B cell (primary cell): ENCODE measurements around the gene RALGAPA2. TPM values are rescaled to one million over a fixed set of nuclear protein-coding genes. Genes with fewer than 3 reads are reported as not detected.

Experiments
- ATAC-seq: fragments of 200-7000 bp; cut with Tn5 transposase; one replicate; pipeline ENCODE4 v1.10.0; 2021; ENCODE audit warnings: low read depth, mild to moderate bottlenecking, moderate number of reproducible peaks, moderate library complexity
- CTCF ChIA-PET: fragments of 350-600 bp; sonication (Branson Sonifier 250); formaldehyde crosslinking; loops from one replicate; lab custom pipeline; 2021; ENCODE audit warnings: antibody characterized with exemption, inconsistent platforms; lab: Charles Lee
- POLR2A ChIA-PET: fragments of 350-600 bp; sonication (Branson Sonifier 250); formaldehyde crosslinking; loops from one replicate; lab custom pipeline; 2021; ENCODE audit warnings: antibody characterized with exemption; lab: Charles Lee
- DNase-seq: peaks from one replicate; pipeline ENCODE4 v3.0.0; 2013
- H2AFZ ChIP-seq: 2 replicates; pipeline ENCODE4 v1.6.1; 2012; ENCODE audit warnings: mild to moderate bottlenecking, low read depth, low read length; ENCODE audit not compliant: insufficient read depth, poor library complexity, severe bottlenecking
- H3K27ac ChIP-seq, 2 donors: 1 replicate in 1 of 2; 2 replicates in 1 of 2; pipeline ENCODE4 v1.5.1; 2012 to 2013; ENCODE audit warnings: low read length in 2 of 2, mild to moderate bottlenecking in 2 of 2, moderate library complexity in 1 of 2
- H3K27me3 ChIP-seq, 4 experiments: fragments of 200-600 bp in 1 of 4; sonication (generic) in 1 of 4; replicated peaks in 1 of 4; 1 replicate in 2 of 4; 2 replicates in 2 of 4; pipeline versions ENCODE4 v1.6.1 to v1.7.0; 2013 to 2016; ENCODE audit warnings: low read length in 3 of 4, mild to moderate bottlenecking in 2 of 4, mixed read lengths in 1 of 4, moderate library complexity in 1 of 4; ENCODE audit not compliant: insufficient read depth in 4 of 4, control insufficient read depth in 3 of 4; ENCODE audit errors: control extremely low read depth in 1 of 4
- H3K36me3 ChIP-seq, 2 experiments: replicated peaks in 1 of 2; 1 replicate in 1 of 2; 2 replicates in 1 of 2; pipeline versions ENCODE4 v1.6.1 to v1.7.1; 2013; ENCODE audit warnings: low read length in 1 of 2; ENCODE audit not compliant: insufficient read depth in 2 of 2, control insufficient read depth in 1 of 2; ENCODE audit errors: control extremely low read depth in 1 of 2, extremely low read depth in 1 of 2
- H3K4me1 ChIP-seq, 2 donors: fragments of 200-600 bp in 1 of 2; sonication (generic) in 1 of 2; 1 replicate in 1 of 2; 2 replicates in 1 of 2; pipeline versions ENCODE4 v1.5.1 to v1.6.1; 2013 to 2017; ENCODE audit warnings: low read length in 2 of 2; ENCODE audit not compliant: control insufficient read depth in 2 of 2, insufficient read depth in 2 of 2
- H3K4me2 ChIP-seq: replicated peaks from 2 replicates; pipeline ENCODE3; 2012; ENCODE audit warnings: mild to moderate bottlenecking, low read depth, low read length; ENCODE audit not compliant: poor library complexity, severe bottlenecking
- H3K4me3 ChIP-seq, 5 experiments: fragments of 200-600 bp in 1 of 5; sonication (generic) in 1 of 5; 1 replicate in 3 of 5; 2 replicates in 2 of 5; pipeline versions ENCODE4 v1.5.1 to v1.7.0; 2011 to 2016; ENCODE audit warnings: low read length in 4 of 5, mild to moderate bottlenecking in 4 of 5, low read depth in 2 of 5, control low read depth in 1 of 5, moderate library complexity in 1 of 5; ENCODE audit not compliant: insufficient read depth in 1 of 5; ENCODE audit errors: control extremely low read depth in 1 of 5, extremely low read depth in 1 of 5
- H3K79me2 ChIP-seq: fragments of 200-600 bp; sonication (generic); one replicate; pipeline ENCODE4 v1.6.0; 2016; ENCODE audit warnings: low read length; ENCODE audit not compliant: control insufficient read depth, insufficient read depth
- H3K9ac ChIP-seq: fragments of 200-600 bp; sonication (generic); 2 replicates; pipeline ENCODE4 v1.6.1; 2017; ENCODE audit warnings: mild to moderate bottlenecking, low read length, moderate library complexity
- H3K9me3 ChIP-seq, 3 donors: one replicate each; pipeline versions ENCODE4 v1.6.1 to v1.7.1; 2013; ENCODE audit warnings: low read length in 2 of 3; ENCODE audit not compliant: control insufficient read depth in 2 of 3, insufficient read depth in 1 of 3; ENCODE audit errors: control extremely low read depth in 1 of 3
- H4K20me1 ChIP-seq: 2 replicates; pipeline ENCODE4 v1.6.0; 2012; ENCODE audit warnings: mild to moderate bottlenecking, low read length; ENCODE audit not compliant: insufficient read depth, control insufficient read depth, poor library complexity, severe bottlenecking
- H3K27ac Mint-ChIP-seq: one replicate; pipeline ENCODE4 v1.8.0; 2021; ENCODE audit warnings: mixed read lengths
- H3K27me3 Mint-ChIP-seq: one replicate; pipeline ENCODE4 v1.8.0; 2021; ENCODE audit warnings: mixed read lengths
- H3K4me1 Mint-ChIP-seq: one replicate; pipeline ENCODE4 v1.8.0; 2021; ENCODE audit warnings: mixed read lengths
- H3K4me3 Mint-ChIP-seq: one replicate; pipeline ENCODE4 v1.8.0; 2021; ENCODE audit warnings: mixed read lengths
- H3K9me3 Mint-ChIP-seq: one replicate; pipeline ENCODE4 v1.8.0; 2022; ENCODE audit warnings: mixed read lengths; ENCODE audit not compliant: insufficient read depth
- CTCF ChIP-seq: fragments of 200-600 bp; IDR thresholded peaks from one replicate; pipeline ENCODE4 v1.8.0; 2022; ENCODE audit warnings: antibody characterized with exemption, mild to moderate bottlenecking
- EZH2 ChIP-seq: IDR thresholded peaks from 2 replicates; pipeline ENCODE4 v1.6.1; 2012; ENCODE audit warnings: borderline replicate concordance, low read depth, mild to moderate bottlenecking, moderate library complexity, low read length; ENCODE audit not compliant: insufficient read depth, poor library complexity, severe bottlenecking
- WGBS: methylation state at CpG from one replicate; pipeline ENCODE4 v1.1.5; 2013; ENCODE audit warnings: missing lambda C conversion rate; ENCODE audit not compliant: insufficient coverage; 5-methylcytosine and 5-hydroxymethylcytosine counted together
- intact Hi-C: fragments of 100-400 bp; cut with micrococcal nuclease; formaldehyde crosslinking; loops from one replicate; pipeline ENCODE4 v1.10.0; 2022
- polyA plus RNA-seq: library from polyadenylated mRNA; depleted of rRNA; stranded (reverse); fragments of >200 nt; gene quantifications from 2 replicates; pipeline ENCODE4 v1.2.3, GENCODE V29; 2012
- total RNA-seq, 2 donors: library from RNA; stranded (reverse); fragments of 120-200 nt in 1 of 2; gene quantifications; 1 replicate in 1 of 2; 2 replicates in 1 of 2; pipeline versions ENCODE4 v1.2.3 to v1.2.4, GENCODE V29; 2013 to 2022

Gene RALGAPA2
- total and polyA plus RNA-seq, 2 donors (not counting 1 experiment from before 2014, with no cell fraction given) = 6.4 to 33.1 TPM

DNA sequence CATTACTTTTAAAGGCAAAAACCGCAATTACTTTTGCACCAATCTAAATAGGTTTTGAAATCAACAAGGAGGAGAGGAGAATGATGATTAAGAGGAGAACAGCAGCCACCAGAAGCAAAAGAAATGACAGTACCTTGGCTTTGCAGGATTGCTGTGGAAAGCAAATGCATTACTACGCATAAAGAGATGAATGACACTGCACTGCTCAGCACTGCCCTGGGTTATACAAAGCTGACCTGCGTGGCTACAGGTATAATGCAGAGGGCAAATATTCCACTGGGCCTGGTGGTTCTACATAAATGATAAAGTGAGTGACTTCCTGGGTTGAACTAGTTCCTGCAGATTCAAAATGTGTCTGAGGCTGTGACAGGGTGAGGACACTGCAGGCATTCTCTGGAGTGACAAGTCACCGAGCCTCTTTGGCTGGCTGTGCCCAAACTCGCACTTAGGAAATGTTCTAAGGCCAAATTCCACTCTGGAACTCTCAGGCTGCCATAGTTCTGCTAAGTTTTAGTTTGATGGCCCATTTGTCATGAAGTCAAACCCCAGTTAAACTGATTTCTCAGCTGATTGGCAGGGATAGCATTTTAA, 265.9 kb downstream of the RALGAPA2 start:
- H3K27me3 Mint-ChIP-seq = no peaks in the 10 kb centered on the region
- 96% methylated on average over 4 of the region's 5 CpGs for WGBS
- peaks cover 15 to 16% of the 10 kb centered on the region in 2 donors for H3K4me1 ChIP-seq
- intact Hi-C loops = no loop called here
- POLR2A ChIA-PET = no interaction called here
- no peaks in the 10 kb centered on the region for H4K20me1 ChIP-seq
- no peak for ATAC-seq
- no peak overlapping the region for H3K27ac ChIP-seq
- no peaks in the 10 kb centered on the region for H3K9me3 Mint-ChIP-seq
- peaks cover 25% of the 10 kb centered on the region for H3K4me1 Mint-ChIP-seq
- TF ChIP-seq CTCF (no peak), EZH2 (no peak)
- no peak overlapping the region for H3K27ac Mint-ChIP-seq
- no peak overlapping the region for H3K4me3 Mint-ChIP-seq
- H3K27me3 ChIP-seq = no peaks in the 10 kb centered on the region
- no peak for DNase-seq
- no peaks in the 10 kb centered on the region for H3K79me2 ChIP-seq
- no peaks in the 10 kb centered on the region for H3K9me3 ChIP-seq
- H3K9ac ChIP-seq = no peak overlapping the region
- peaks cover 0 to 2% of the 10 kb centered on the region in 2 experiments for H3K36me3 ChIP-seq
- H3K4me3 ChIP-seq = no peak overlapping the region
- CTCF ChIA-PET = no interaction called here
- H2AFZ ChIP-seq = no peak overlapping the region
- H3K4me2 ChIP-seq = no peak overlapping the region

DNA sequence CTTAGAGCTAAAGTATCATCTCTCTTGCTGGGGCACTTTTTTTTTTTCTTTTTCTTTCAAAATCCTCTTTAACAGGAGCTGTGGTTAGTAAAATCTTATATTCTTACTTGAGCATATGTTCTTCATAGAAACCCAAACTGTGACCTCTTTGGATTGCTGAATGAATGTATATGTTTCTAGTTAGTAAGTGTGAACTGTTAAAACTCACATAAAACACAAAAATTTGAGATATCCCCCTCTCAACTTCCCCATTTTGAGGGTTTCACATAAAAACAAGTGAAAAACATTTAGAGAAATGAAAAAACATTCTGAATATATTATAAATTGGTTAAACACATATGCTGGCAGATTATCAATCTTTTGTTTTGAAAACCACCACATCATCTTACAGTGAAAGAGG, 266.4 kb downstream of the RALGAPA2 start:
- Mint-ChIP-seq H3K27ac (no peak overlapping the region), H3K4me3 (no peak overlapping the region), H3K9me3 (no peaks in the 10 kb centered on the region), H3K27me3 (no peaks in the 10 kb centered on the region), H3K4me1 (peaks cover 25% of the 10 kb centered on the region)
- ChIA-PET CTCF (no interaction called here), POLR2A (no interaction called here)
- Histone ChIP-seq H3K27ac (no peak overlapping the region), H4K20me1 (no peaks in the 10 kb centered on the region), H3K4me3 (no peak overlapping the region), H3K4me2 (no peak overlapping the region), H3K9me3 (no peaks in the 10 kb centered on the region), H3K27me3 (no peaks in the 10 kb centered on the region), H3K36me3 (peaks cover 0 to 2% of the 10 kb centered on the region in 2 experiments), H2AFZ (no peak overlapping the region), H3K79me2 (no peaks in the 10 kb centered on the region), H3K9ac (no peak overlapping the region), H3K4me1 (peaks cover 15 to 16% of the 10 kb centered on the region in 2 donors)
- ATAC-seq (no peak), DNase-seq (no peak)
- intact Hi-C loops = no loop called here
- no peak for TF ChIP-seq CTCF
